Panc1 (cell line): ENCODE results near the gene GPC6.

Experiments
- POLR2AphosphoS5 ChIP-seq: IDR thresholded peaks from 2 replicates; pipeline ENCODE4 v1.6.1; 2012; ENCODE audit warnings: mild to moderate bottlenecking, low read depth, low read length, moderate library complexity
- SIN3A ChIP-seq: IDR thresholded peaks from 2 replicates; pipeline ENCODE4 v1.6.1; 2012; ENCODE audit warnings: low read depth, mild to moderate bottlenecking, low read length, moderate library complexity, borderline replicate concordance; ENCODE audit not compliant: insufficient read depth
- TCF7L2 ChIP-seq: IDR thresholded peaks from 2 replicates; pipeline ENCODE4 v1.6.1; 2011; ENCODE audit warnings: mild to moderate bottlenecking, low read depth, low read length, inconsistent platforms
- TF ChIP-seq, protein P1 (sequence below): fragments of 450-650 bp; IDR thresholded peaks from 2 replicates; pipeline ENCODE4 v1.5.1; 2017; ENCODE audit warnings: mild to moderate bottlenecking
- TF ChIP-seq, protein P2 (sequence below), 2 experiments: IDR thresholded peaks; 2 replicates each; pipeline ENCODE4 v1.6.1; 2011 to 2012; ENCODE audit warnings: low read depth in 2 of 2, control low read depth in 1 of 2, low read length in 1 of 2, mild to moderate bottlenecking in 1 of 2, moderate library complexity in 1 of 2; ENCODE audit not compliant: insufficient read depth in 1 of 2

DNA sequence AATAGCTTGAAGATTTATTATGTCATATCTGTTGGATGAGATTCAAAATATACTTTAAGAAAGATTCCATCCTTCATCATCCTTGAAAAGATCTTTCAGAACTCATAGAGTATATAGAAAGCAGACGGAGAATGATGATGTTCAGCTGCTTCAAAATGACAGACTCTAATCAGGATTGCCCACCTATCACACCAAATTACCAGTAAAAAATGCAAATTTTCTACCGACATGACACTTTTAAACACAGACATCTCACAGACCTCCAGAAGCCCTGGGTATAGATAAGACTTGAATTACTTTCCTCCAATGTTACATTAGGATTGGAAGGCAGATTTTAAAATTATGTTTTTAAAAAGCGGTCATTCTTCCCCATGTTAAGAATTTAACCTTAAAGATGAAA is 235.5 kb downstream of the GPC6 start:
- TF ChIP-seq, protein P1, sequence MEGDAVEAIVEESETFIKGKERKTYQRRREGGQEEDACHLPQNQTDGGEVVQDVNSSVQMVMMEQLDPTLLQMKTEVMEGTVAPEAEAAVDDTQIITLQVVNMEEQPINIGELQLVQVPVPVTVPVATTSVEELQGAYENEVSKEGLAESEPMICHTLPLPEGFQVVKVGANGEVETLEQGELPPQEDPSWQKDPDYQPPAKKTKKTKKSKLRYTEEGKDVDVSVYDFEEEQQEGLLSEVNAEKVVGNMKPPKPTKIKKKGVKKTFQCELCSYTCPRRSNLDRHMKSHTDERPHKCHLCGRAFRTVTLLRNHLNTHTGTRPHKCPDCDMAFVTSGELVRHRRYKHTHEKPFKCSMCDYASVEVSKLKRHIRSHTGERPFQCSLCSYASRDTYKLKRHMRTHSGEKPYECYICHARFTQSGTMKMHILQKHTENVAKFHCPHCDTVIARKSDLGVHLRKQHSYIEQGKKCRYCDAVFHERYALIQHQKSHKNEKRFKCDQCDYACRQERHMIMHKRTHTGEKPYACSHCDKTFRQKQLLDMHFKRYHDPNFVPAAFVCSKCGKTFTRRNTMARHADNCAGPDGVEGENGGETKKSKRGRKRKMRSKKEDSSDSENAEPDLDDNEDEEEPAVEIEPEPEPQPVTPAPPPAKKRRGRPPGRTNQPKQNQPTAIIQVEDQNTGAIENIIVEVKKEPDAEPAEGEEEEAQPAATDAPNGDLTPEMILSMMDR: no peak
- TF ChIP-seq POLR2AphosphoS5: no peak
- TF ChIP-seq, protein P2, sequence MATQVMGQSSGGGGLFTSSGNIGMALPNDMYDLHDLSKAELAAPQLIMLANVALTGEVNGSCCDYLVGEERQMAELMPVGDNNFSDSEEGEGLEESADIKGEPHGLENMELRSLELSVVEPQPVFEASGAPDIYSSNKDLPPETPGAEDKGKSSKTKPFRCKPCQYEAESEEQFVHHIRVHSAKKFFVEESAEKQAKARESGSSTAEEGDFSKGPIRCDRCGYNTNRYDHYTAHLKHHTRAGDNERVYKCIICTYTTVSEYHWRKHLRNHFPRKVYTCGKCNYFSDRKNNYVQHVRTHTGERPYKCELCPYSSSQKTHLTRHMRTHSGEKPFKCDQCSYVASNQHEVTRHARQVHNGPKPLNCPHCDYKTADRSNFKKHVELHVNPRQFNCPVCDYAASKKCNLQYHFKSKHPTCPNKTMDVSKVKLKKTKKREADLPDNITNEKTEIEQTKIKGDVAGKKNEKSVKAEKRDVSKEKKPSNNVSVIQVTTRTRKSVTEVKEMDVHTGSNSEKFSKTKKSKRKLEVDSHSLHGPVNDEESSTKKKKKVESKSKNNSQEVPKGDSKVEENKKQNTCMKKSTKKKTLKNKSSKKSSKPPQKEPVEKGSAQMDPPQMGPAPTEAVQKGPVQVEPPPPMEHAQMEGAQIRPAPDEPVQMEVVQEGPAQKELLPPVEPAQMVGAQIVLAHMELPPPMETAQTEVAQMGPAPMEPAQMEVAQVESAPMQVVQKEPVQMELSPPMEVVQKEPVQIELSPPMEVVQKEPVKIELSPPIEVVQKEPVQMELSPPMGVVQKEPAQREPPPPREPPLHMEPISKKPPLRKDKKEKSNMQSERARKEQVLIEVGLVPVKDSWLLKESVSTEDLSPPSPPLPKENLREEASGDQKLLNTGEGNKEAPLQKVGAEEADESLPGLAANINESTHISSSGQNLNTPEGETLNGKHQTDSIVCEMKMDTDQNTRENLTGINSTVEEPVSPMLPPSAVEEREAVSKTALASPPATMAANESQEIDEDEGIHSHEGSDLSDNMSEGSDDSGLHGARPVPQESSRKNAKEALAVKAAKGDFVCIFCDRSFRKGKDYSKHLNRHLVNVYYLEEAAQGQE (IDR thresholded peaks at IDR 0.05; ENCODE audit: insufficient read depth in 1 of 2, low read depth in 2 of 2, low read length in 1 of 2): no peak
- no peak for TF ChIP-seq SIN3A
- TF ChIP-seq TCF7L2: no peak
